GM19397 (cell line): ENCODE data around the gene GPA33.

ENCODE experiments used
- ATAC-seq: cut with Tn5 transposase; IDR thresholded peaks from one replicate; pipeline ENCODE4 v1.9.1; 2021; ENCODE audit warnings: mild to moderate bottlenecking, moderate library complexity; ENCODE audit not compliant: unreplicated experiment

Gene GPA33

GRCh38 chr1:167088746-167089417 is 1.3 kb downstream of the GPA33 start:
- no peak for ATAC-seq

GRCh38 chr1:167086768-167087167 is 3.4 kb downstream of the GPA33 start:
- no peak for ATAC-seq

GRCh38 chr1:167086033-167086432 is 4.1 kb downstream of the GPA33 start:
- ATAC-seq: no peak

- ATAC-seq: no peak
These were observed 5.4 kb downstream of the GPA33 start for GRCh38 chr1:167084757-167085156.

GRCh38 chr1:167083871-167084270 is 6.3 kb downstream of the GPA33 start:
- no peak for ATAC-seq

- ATAC-seq: no peak
These were observed 7.0 kb downstream of the GPA33 start for GRCh38 chr1:167083066-167083665.

- ATAC-seq: no peak
These were observed 7.6 kb downstream of the GPA33 start for GRCh38 chr1:167082511-167083027.

- ATAC-seq: no peak
These were observed 8.5 kb downstream of the GPA33 start for GRCh38 chr1:167081594-167082156.

- ATAC-seq: no peak
These were observed 12.3 kb downstream of the GPA33 start for GRCh38 chr1:167077868-167078210.

- ATAC-seq: no peak
These were observed 12.9 kb downstream of the GPA33 start for GRCh38 chr1:167077128-167077867.

GRCh38 chr1:167076136-167076710 is 14.0 kb downstream of the GPA33 start:
- ATAC-seq: no peak

GRCh38 chr1:167071286-167071685 is 18.9 kb downstream of the GPA33 start:
- ATAC-seq: no peak

GRCh38 chr1:167068761-167069160 is 21.4 kb downstream of the GPA33 start:
- ATAC-seq: no peak

- no peak for ATAC-seq
These were observed 22.3 kb downstream of the GPA33 start for GRCh38 chr1:167067904-167068303.

GRCh38 chr1:167066333-167067122 is 23.6 kb downstream of the GPA33 start:
- peak; percentile 69 for ATAC-seq

GRCh38 chr1:167065471-167065870 is 24.7 kb downstream of the GPA33 start:
- ATAC-seq: no peak

- no peak for ATAC-seq
These were observed 25.6 kb downstream of the GPA33 start for GRCh38 chr1:167064621-167065020.

GRCh38 chr1:167061073-167061464 is 29.1 kb downstream of the GPA33 start:
- ATAC-seq: no peak

GRCh38 chr1:167060141-167061072 is 29.8 kb downstream of the GPA33 start:
- no peak for ATAC-seq

- ATAC-seq: no peak
These were observed 30.4 kb downstream of the GPA33 start for GRCh38 chr1:167059809-167060107.
